ENCODE measurements around the gene CNTNAP5. TPM values are rescaled to one million over a fixed set of nuclear protein-coding genes. Genes with fewer than 3 reads are reported as not detected.

CNTNAP5 gene
- total and polyA plus RNA-seq, 2 of the 8 experiments (the other 6 are each of a cell fraction or from before 2014, with no cell fraction given), result 0.11 to 0.76 TPM

- DNase-seq (ENCODE audit: low read depth in 1 of 2, low spot score in 2 of 2) (no peak), FAIRE-seq (no peak)
- Histone ChIP-seq H3K9me3 (ENCODE audit: insufficient read depth in 2 of 2, low read depth in 1 of 2, low read length in 1 of 2) (0 out of 4 replicates have a peak, but pooled peaks cover 0 to 3% of the 10 kb centered on the region in 2 experiments), H4K91ac (replicated peaks; ENCODE audit: insufficient read length, low read length) (no peak overlapping the region), H2BK5ac (ENCODE audit: low read depth, low read length) (no peak overlapping the region), H3K27me3 (replicated peaks in 1 of 4; ENCODE audit: control insufficient read depth in 3 of 4, extremely low read depth in 1 of 4, insufficient read depth in 3 of 4, low read length in 3 of 4) (no peaks in the 10 kb centered on the region), H3K23me2 (ENCODE audit: low read depth, low read length) (no peaks in the 10 kb centered on the region; the same call in 1 of the 2 replicates), H4K20me1 (replicated peaks in 1 of 2; ENCODE audit: control insufficient read depth in 1 of 2, insufficient read depth in 2 of 2, low read length in 2 of 2) (no peaks in the 10 kb centered on the region), H4K8ac (ENCODE audit: extremely low read depth, insufficient read depth, low read length) (no peak overlapping the region), H2BK20ac (ENCODE audit: low read length) (no peak overlapping the region), H3K79me2 (ENCODE audit: control insufficient read depth in 1 of 2, insufficient read depth in 2 of 2, low read length in 2 of 2) (no peaks in the 10 kb centered on the region), H3K56ac (replicated peaks; ENCODE audit: insufficient read length, low read depth, low read length) (no peak overlapping the region), H3K4ac (replicated peaks; ENCODE audit: insufficient read length, low read depth, low read length) (no peak overlapping the region), H3K18ac (ENCODE audit: extremely low read depth, low read length) (no peak overlapping the region), H3K79me1 (ENCODE audit: low read depth, low read length) (no peaks in the 10 kb centered on the region), H2AK5ac (ENCODE audit: low read depth, low read length) (no peak overlapping the region), H3K4me3 (ENCODE audit: extremely low read depth in 1 of 4, insufficient read depth in 2 of 4, low read depth in 3 of 4, low read length in 4 of 4) (no peak overlapping the region), H2BK15ac (ENCODE audit: low read length) (no peak overlapping the region), H2AFZ (ENCODE audit: low read length) (peak overlapping the region; percentile 2; the same call in 1 of the 2 replicates), H3K4me1 (replicated peaks in 1 of 4; ENCODE audit: control insufficient read depth in 3 of 4, insufficient read depth in 4 of 4, low read length in 3 of 4) (peaks cover 0 to 9% (median 0%) of the 10 kb centered on the region in 4 experiments; a peak in 1 of 7 replicates), H2BK120ac (replicated peaks; ENCODE audit: low read depth, low read length) (no peak overlapping the region), H3K4me2 (ENCODE audit: insufficient read depth in 1 of 2, low read depth in 2 of 2, low read length in 2 of 2) (no peak overlapping the region; a peak in 1 of 4 replicates), H4K5ac (ENCODE audit: insufficient read length, low read depth, low read length) (no peak overlapping the region), H3K36me3 (ENCODE audit: control insufficient read depth in 2 of 4, insufficient read depth in 4 of 4, low read length in 3 of 4) (no peaks in the 10 kb centered on the region), H3K14ac (ENCODE audit: insufficient read length) (no peak overlapping the region), H2BK12ac (ENCODE audit: low read depth, low read length) (no peak overlapping the region), H3K9ac (replicated peaks in 1 of 4; ENCODE audit: extremely low read depth in 1 of 4, low read depth in 3 of 4, low read length in 3 of 4) (no peak overlapping the region), H3K27ac (ENCODE audit: low read depth, low read length) (no peak overlapping the region), H3K23ac (ENCODE audit: insufficient read length) (no peak overlapping the region)
- WGBS, 2 experiments (ENCODE audit: extremely low coverage in 1 of 2, insufficient coverage in 1 of 2, insufficient read length in 1 of 2, insufficient replicate concordance in 2 of 2, low coverage in 1 of 2, low lambda C conversion rate in 2 of 2, missing lambda C conversion rate in 1 of 2), result 61% methylated on average over 2 of the region's 2 CpGs; no CpG with 5 or more reads in 1 of the 2 experiments
- ChIA-PET POLR2A (ENCODE audit: partially characterized antibody) (no interaction called here), CTCF (ENCODE audit: partially characterized antibody) (interaction anchor here (0.5 to 1.2 kb wide), 2 partner anchors 10 to 82 kb away, joined by 3 to 5 read pairs; no protein-coding TSS in a partner anchor)
- TF ChIP-seq ASH2L (IDR thresholded peaks at IDR 0.05; ENCODE audit: low read length) (no peak), TAF7 (optimal IDR thresholded peaks at IDR 0.05; ENCODE audit: borderline replicate concordance, low read depth, low read length) (no peak), SP4 (IDR thresholded peaks at IDR 0.05; ENCODE audit: low read length) (no peak), RBBP5 (IDR thresholded peaks at IDR 0.05; ENCODE audit: borderline replicate concordance, low read depth, low read length) (no peak), RFX5 (IDR thresholded peaks at IDR 0.05; ENCODE audit: borderline replicate concordance, low read depth, low read length) (no peak), CREB1 (IDR thresholded peaks at IDR 0.05) (no peak), POLR2AphosphoS5 (IDR thresholded peaks at IDR 0.05; ENCODE audit: low read depth, low read length) (no peak), YY1 (IDR thresholded peaks at IDR 0.05; ENCODE audit: low read depth, low read length) (no peak), HDAC2 (IDR thresholded peaks at IDR 0.05; ENCODE audit: borderline replicate concordance in 1 of 2, low read depth in 2 of 2, low read length in 2 of 2) (no peak), HDAC6 (IDR thresholded peaks at IDR 0.05; ENCODE audit: low read depth, low read length) (no peak), CBX8 (IDR thresholded peaks at IDR 0.05; ENCODE audit: borderline replicate concordance, low read depth, low read length) (no peak), SIX5 (IDR thresholded peaks at IDR 0.05; ENCODE audit: low read depth, low read length) (no peak), EP300 (IDR thresholded peaks at IDR 0.05; ENCODE audit: borderline replicate concordance in 1 of 2, low read depth in 2 of 2, low read length in 2 of 2) (no peak), NRF1 (IDR thresholded peaks at IDR 0.05; ENCODE audit: low read depth, low read length) (no peak), CHD2 (IDR thresholded peaks at IDR 0.05; ENCODE audit: low read length) (no peak)
Observed at GRCh38 chr2:124880995-124881394, 855.9 kb downstream of the CNTNAP5 start.

All from H1 (cell line).